ENCODE results near the gene NOS1AP.

Gene NOS1AP

GRCh38 chr1:162364498-162364897, 295.0 kb downstream of the NOS1AP start:
- TF ChIP-seq HDGF (IDR thresholded peaks at IDR 0.05; ENCODE audit: borderline replicate concordance) (no peak), SUZ12 (IDR thresholded peaks at IDR 0.05) (no peak), SP1 (IDR thresholded peaks at IDR 0.05) (no peak), FOXK2 (IDR thresholded peaks at IDR 0.05) (no peak), TARDBP (IDR thresholded peaks at IDR 0.05) (no peak), BHLHE40 (IDR thresholded peaks at IDR 0.05; ENCODE audit: borderline replicate concordance) (no peak), LEF1 (IDR thresholded peaks at IDR 0.05; ENCODE audit: borderline replicate concordance) (no peak), ELF4 (IDR thresholded peaks at IDR 0.05) (no peak), FOXM1 (IDR thresholded peaks at IDR 0.05; ENCODE audit: borderline replicate concordance) (no peak), ARNT (IDR thresholded peaks at IDR 0.05) (no peak), NFRKB (IDR thresholded peaks at IDR 0.05) (no peak), PKNOX1 (IDR thresholded peaks at IDR 0.05) (no peak), ZNF384 (IDR thresholded peaks at IDR 0.05) (no peak), L3MBTL2 (conservative IDR thresholded peaks at IDR 0.05) (no peak), CTBP1 (IDR thresholded peaks at IDR 0.05; ENCODE audit: borderline replicate concordance) (no peak), FOXA1 (IDR thresholded peaks at IDR 0.05) (no peak)
- no peak for DNase-seq (ENCODE audit: extremely low spot score)
- CTCF ChIA-PET = no interaction called here
- POLR2A ChIA-PET = no interaction called here

DNA sequence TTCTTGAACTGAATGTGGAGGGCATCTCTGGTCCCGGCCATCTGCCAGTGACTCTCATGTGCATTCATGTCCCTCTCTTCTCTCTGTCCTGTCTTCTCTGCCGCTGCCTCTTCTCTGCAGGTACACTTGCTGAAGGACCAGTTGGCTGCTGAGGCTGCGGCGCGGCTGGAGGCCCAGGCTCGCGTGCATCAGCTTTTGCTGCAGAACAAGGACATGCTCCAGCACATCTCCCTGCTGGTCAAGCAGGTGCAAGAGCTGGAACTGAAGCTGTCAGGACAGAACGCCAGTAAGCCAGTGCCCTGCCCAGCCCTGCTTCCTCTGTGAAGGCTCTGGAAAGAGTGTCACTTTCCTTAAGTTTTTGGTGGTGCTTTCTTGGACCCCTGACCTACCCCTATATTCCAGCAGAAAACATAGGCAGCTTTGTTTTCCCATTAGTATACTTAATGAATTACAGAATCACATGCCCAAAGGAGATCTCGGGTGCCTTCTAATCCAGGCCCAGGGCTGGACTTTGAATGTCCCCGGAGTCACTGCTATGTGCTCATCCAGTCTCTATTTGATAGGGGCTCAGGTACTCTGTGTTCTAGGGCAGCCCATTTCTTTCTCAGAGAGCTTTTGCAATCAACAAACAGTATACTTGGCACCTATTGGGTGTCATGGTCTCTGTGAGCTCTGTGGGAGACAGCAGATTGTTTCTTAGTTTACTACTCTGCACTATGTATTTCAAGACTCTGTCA, 296.0 kb downstream of the NOS1AP start:
- CTCF ChIA-PET = interaction anchor here (1.0 to 2.3 kb wide), 2 partner anchors 8 to 27 kb away, joined by 4 to 8 read pairs; no protein-coding TSS in a partner anchor

DNA sequence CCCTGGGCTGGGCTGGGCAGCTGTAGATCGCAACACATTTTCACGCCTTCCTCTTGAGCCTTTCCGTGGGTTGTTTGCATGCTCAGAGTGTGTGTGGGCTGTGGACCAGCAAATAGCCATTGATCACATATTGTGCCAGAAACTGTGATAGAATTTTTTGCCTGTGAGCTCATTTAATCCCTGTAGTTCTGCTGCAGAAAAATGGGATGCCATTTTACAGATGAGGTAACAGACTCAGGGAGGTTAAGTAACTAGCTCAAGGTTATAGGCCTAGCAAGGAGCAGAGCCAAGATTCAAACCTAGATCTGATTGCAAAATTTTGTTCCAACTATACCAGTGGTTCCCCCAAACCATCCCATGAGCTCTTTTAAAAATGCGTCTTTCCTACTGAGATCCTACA, 296.7 kb downstream of the NOS1AP start:
- CTCF ChIA-PET = interaction anchor here (1.0 to 2.3 kb wide), 2 partner anchors 9 to 26 kb away, joined by 4 to 8 read pairs; no protein-coding TSS in a partner anchor
- no peak for DNase-seq (ENCODE audit: extremely low spot score)
- TF ChIP-seq TARDBP (IDR thresholded peaks at IDR 0.05) (no peak), SUZ12 (IDR thresholded peaks at IDR 0.05) (no peak), BHLHE40 (IDR thresholded peaks at IDR 0.05; ENCODE audit: borderline replicate concordance) (no peak), HDGF (IDR thresholded peaks at IDR 0.05; ENCODE audit: borderline replicate concordance) (no peak), L3MBTL2 (conservative IDR thresholded peaks at IDR 0.05) (no peak), PKNOX1 (IDR thresholded peaks at IDR 0.05) (no peak), FOXA1 (IDR thresholded peaks at IDR 0.05) (no peak)
- POLR2A ChIA-PET = no interaction called here

More for the DNA sequence above, 296.0 kb downstream of the NOS1AP start:
- DNase-seq (ENCODE audit: extremely low spot score) = no peak
- TF ChIP-seq TARDBP (IDR thresholded peaks at IDR 0.05) (no peak), L3MBTL2 (conservative IDR thresholded peaks at IDR 0.05) (no peak), ELF4 (IDR thresholded peaks at IDR 0.05) (no peak)
- POLR2A ChIA-PET = no interaction called here

- no peak for DNase-seq (ENCODE audit: extremely low spot score)
- ChIA-PET CTCF (interaction anchor here (1.0 to 2.3 kb wide), 2 partner anchors 9 to 25 kb away, joined by 4 to 8 read pairs; no protein-coding TSS in a partner anchor), POLR2A (no interaction called here)
- no peak for TF ChIP-seq CTBP1 (IDR thresholded peaks at IDR 0.05; ENCODE audit: borderline replicate concordance)
- no peak for TF ChIP-seq ARNT (IDR thresholded peaks at IDR 0.05)
- TF ChIP-seq SUZ12 (IDR thresholded peaks at IDR 0.05) = no peak
- no peak for TF ChIP-seq FOXK2 (IDR thresholded peaks at IDR 0.05)
Measured at GRCh38 chr1:162366671-162367070, 297.2 kb downstream of the NOS1AP start.

- POLR2A ChIA-PET = no interaction called here
- no peak for DNase-seq (ENCODE audit: extremely low spot score)
- CTCF ChIA-PET = interaction anchor here (0.7 to 2.3 kb wide), 2 partner anchors 10 to 126 kb away, joined by 3 to 8 read pairs; no protein-coding TSS in a partner anchor
- TF ChIP-seq PKNOX1 (IDR thresholded peaks at IDR 0.05) (no peak), SP1 (IDR thresholded peaks at IDR 0.05) (no peak), HDGF (IDR thresholded peaks at IDR 0.05; ENCODE audit: borderline replicate concordance) (no peak), ARNT (IDR thresholded peaks at IDR 0.05) (no peak), LEF1 (IDR thresholded peaks at IDR 0.05; ENCODE audit: borderline replicate concordance) (no peak), NFRKB (IDR thresholded peaks at IDR 0.05) (no peak), ZNF384 (IDR thresholded peaks at IDR 0.05) (no peak), FOXA1 (IDR thresholded peaks at IDR 0.05) (no peak), FOXM1 (IDR thresholded peaks at IDR 0.05; ENCODE audit: borderline replicate concordance) (no peak), BHLHE40 (IDR thresholded peaks at IDR 0.05; ENCODE audit: borderline replicate concordance) (no peak), SUZ12 (IDR thresholded peaks at IDR 0.05) (no peak), L3MBTL2 (conservative IDR thresholded peaks at IDR 0.05) (no peak), ELF4 (IDR thresholded peaks at IDR 0.05) (no peak), FOXK2 (IDR thresholded peaks at IDR 0.05) (no peak), TARDBP (IDR thresholded peaks at IDR 0.05) (no peak), CTBP1 (IDR thresholded peaks at IDR 0.05; ENCODE audit: borderline replicate concordance) (no peak)
Measured at GRCh38 chr1:162367073-162367472, 297.6 kb downstream of the NOS1AP start.

GRCh38 chr1:162367772-162368171, 298.3 kb downstream of the NOS1AP start:
- POLR2A ChIA-PET = no interaction called here
- no peak for DNase-seq (ENCODE audit: extremely low spot score)
- CTCF ChIA-PET = interaction anchor here (0.7 to 2.3 kb wide), 2 partner anchors 10 to 127 kb away, joined by 3 to 8 read pairs; no protein-coding TSS in a partner anchor
- no peak for TF ChIP-seq NFRKB (IDR thresholded peaks at IDR 0.05)
- no peak for TF ChIP-seq CTBP1 (IDR thresholded peaks at IDR 0.05; ENCODE audit: borderline replicate concordance)
- TF ChIP-seq ARNT (IDR thresholded peaks at IDR 0.05) = no peak
- TF ChIP-seq ELF4 (IDR thresholded peaks at IDR 0.05) = no peak
- no peak for TF ChIP-seq BHLHE40 (IDR thresholded peaks at IDR 0.05; ENCODE audit: borderline replicate concordance)
- TF ChIP-seq FOXA1 (IDR thresholded peaks at IDR 0.05) = no peak
- no peak for TF ChIP-seq L3MBTL2 (conservative IDR thresholded peaks at IDR 0.05)
- no peak for TF ChIP-seq SP1 (IDR thresholded peaks at IDR 0.05)
- no peak for TF ChIP-seq LEF1 (IDR thresholded peaks at IDR 0.05; ENCODE audit: borderline replicate concordance)
- TF ChIP-seq FOXK2 (IDR thresholded peaks at IDR 0.05) = no peak
- TF ChIP-seq SUZ12 (IDR thresholded peaks at IDR 0.05) = no peak
- no peak for TF ChIP-seq ZNF384 (IDR thresholded peaks at IDR 0.05)
